Measurements from ENCODE around the gene CNTROB.

CNTROB gene

GRCh38 chr17:7995724-7996123 lies 63.7 kb downstream of the CNTROB start:
- Histone ChIP-seq H3K4me1 (ENCODE audit: control insufficient read depth in 1 of 2, insufficient read depth in 2 of 2, low read length in 2 of 2) (peaks cover 0 to 6% of the 10 kb centered on the region in 2 donors), H3K4me3 (ENCODE audit: low read depth in 1 of 2, low read length in 2 of 2) (no peak overlapping the region), H3K27me3 (ENCODE audit: low read depth, low read length) (no peaks in the 10 kb centered on the region), H3K27ac (ENCODE audit: low read length) (no peak overlapping the region), H3K36me3 (ENCODE audit: control insufficient read depth in 1 of 2, insufficient read depth in 2 of 2, low read length in 2 of 2) (no peaks in the 10 kb centered on the region), H3K9me3 (ENCODE audit: control insufficient read depth in 1 of 2, low read length in 2 of 2) (no peaks in the 10 kb centered on the region)

- H3K4me1 ChIP-seq (ENCODE audit: control insufficient read depth in 1 of 2, insufficient read depth in 2 of 2, low read length in 2 of 2): peaks cover 0 to 7% of the 10 kb centered on the region in 2 donors
- peaks cover 4% of the 10 kb centered on the region for H3K27me3 ChIP-seq (ENCODE audit: low read depth, low read length)
- no peaks in the 10 kb centered on the region for H3K36me3 ChIP-seq (ENCODE audit: control insufficient read depth in 1 of 2, insufficient read depth in 2 of 2, low read length in 2 of 2)
- H3K9me3 ChIP-seq (ENCODE audit: control insufficient read depth in 1 of 2, low read length in 2 of 2): no peaks in the 10 kb centered on the region
- H3K27ac ChIP-seq (ENCODE audit: low read length): no peak overlapping the region
- H3K4me3 ChIP-seq (ENCODE audit: low read depth in 1 of 2, low read length in 2 of 2): no peak overlapping the region
Measured at GRCh38 chr17:7997186-7997585, 65.2 kb downstream of the CNTROB start.

Data from muscle layer of duodenum (tissue), 2 donors.